ENCODE results near the gene CCDC71L. TPM values are rescaled to one million over a fixed set of nuclear protein-coding genes. Genes with fewer than 3 reads are reported as not detected.

The CCDC71L gene
- total and polyA plus RNA-seq, 2 of the 4 experiments (the other 2 are of a cell fraction), result 19.7 to 20.6 TPM

GRCh38 chr7:106626376-106627164 is 34.4 kb downstream of the CCDC71L start:
- intact Hi-C loops (cut with micrococcal nuclease), result no loop called here
- ChIA-PET POLR2A (ENCODE audit: unreplicated experiment) (no interaction called here), CTCF (no interaction called here)
- H4K20me1 ChIP-seq (ENCODE audit: insufficient read depth, low read length), result peaks cover 3% of the 10 kb centered on the region
- H2AFZ ChIP-seq (replicated peaks; ENCODE audit: low read length, poor library complexity), result no peak overlapping the region
- H3K36me3 ChIP-seq (ENCODE audit: control insufficient read depth, insufficient read depth, low read length), result peaks cover 1% of the 10 kb centered on the region; the same call in 1 of the 2 replicates
- H3K4ac ChIP-seq (ENCODE audit: low read depth, low read length), result peak overlapping the region; percentile 87
- H3K9me3 ChIP-seq (ENCODE audit: control insufficient read depth, insufficient read depth, low read length), result peaks cover 4% of the 10 kb centered on the region
- no peaks in the 10 kb centered on the region for H3K27me3 ChIP-seq (ENCODE audit: control insufficient read depth, insufficient read depth, low read length)
- dilution Hi-C loops (cut with HindIII; ENCODE audit: low sequenced_read_pairs, unreplicated experiment), result no loop called here
- peak overlapping the region; percentile 73 for H2BK20ac ChIP-seq (ENCODE audit: low read depth, low read length)
- H3K14ac ChIP-seq (replicated peaks; ENCODE audit: low read depth, low read length), result no peak overlapping the region; the same call in 1 of the 2 replicates
- H3K4me3 ChIP-seq (ENCODE audit: insufficient read depth, low read depth, low read length), result no peak overlapping the region
- H4K8ac ChIP-seq (ENCODE audit: low read depth in 2 of 2, low read length in 2 of 2), result peak overlapping the region in 1 of 2 experiments; percentile 6; a peak in 1 of 4 replicates
- in situ Hi-C loops (cut with MboI; ENCODE audit: low sequenced_read_pairs), result no loop called here
- no peak overlapping the region for H4K5ac ChIP-seq (ENCODE audit: low read depth, low read length)
- peaks cover 0 to 42% of the 10 kb centered on the region in 2 experiments; a peak in 2 of 4 replicates for H3K79me1 ChIP-seq (ENCODE audit: low read depth in 1 of 2, low read length in 2 of 2)
- no peak overlapping the region for H2BK5ac ChIP-seq (ENCODE audit: low read depth, low read length, poor library complexity, severe bottlenecking)
- H3K4me2 ChIP-seq (ENCODE audit: low read depth, low read length), result no peak overlapping the region
- no peak overlapping the region for H3K27ac ChIP-seq (ENCODE audit: insufficient read depth, low read length)
- peak overlapping the region; percentile 93; the same call in 1 of the 2 replicates for H2AK5ac ChIP-seq (ENCODE audit: low read depth, low read length)
- H3K23ac ChIP-seq (ENCODE audit: low read depth, low read length), result no peak overlapping the region
- H3K56ac ChIP-seq (ENCODE audit: extremely low read depth, insufficient read depth, low read length), result no peak overlapping the region
- H3K9me1 ChIP-seq (ENCODE audit: insufficient read depth, low read length), result peaks cover 12% of the 10 kb centered on the region; the same call in 1 of the 2 replicates
- H2BK120ac ChIP-seq (ENCODE audit: low read depth, low read length), result peak overlapping the region; percentile 51; the same call in 1 of the 2 replicates
- no peak overlapping the region for H2AK9ac ChIP-seq (replicated peaks; ENCODE audit: low read depth, low read length, poor library complexity)
- no peak for TF ChIP-seq USF2 (IDR thresholded peaks at IDR 0.05; ENCODE audit: low read depth, low read length)
- no peak for TF ChIP-seq MAFK (IDR thresholded peaks at IDR 0.05; ENCODE audit: low read depth, low read length)
- no peak for TF ChIP-seq NFE2L2 (IDR thresholded peaks at IDR 0.05; ENCODE audit: low read depth, low read length)
- no peak for TF ChIP-seq BHLHE40 (IDR thresholded peaks at IDR 0.05; ENCODE audit: low read depth, low read length)
- no peak for TF ChIP-seq RCOR1 (IDR thresholded peaks at IDR 0.05; ENCODE audit: insufficient replicate concordance, low read length)
- TF ChIP-seq ELK1 (IDR thresholded peaks at IDR 0.05; ENCODE audit: borderline replicate concordance, low read depth, low read length), result no peak
- no peak for TF ChIP-seq RFX5 (IDR thresholded peaks at IDR 0.05; ENCODE audit: low read depth, low read length)
- TF ChIP-seq CTCF (conservative IDR thresholded peaks at IDR 0.05; ENCODE audit: low read depth, low read length), result no peak
- TF ChIP-seq RAD21 (IDR thresholded peaks at IDR 0.05; ENCODE audit: low read length), result no peak
- no peak for TF ChIP-seq CEBPB (IDR thresholded peaks at IDR 0.05; ENCODE audit: low read depth, low read length)
- no TSS peak for BruUV-seq (replicated peaks)
- 0 out of 2 replicates have a peak overlapping the region, but pooled peaks have one; percentile 55 for H4K91ac ChIP-seq (ENCODE audit: insufficient read depth, low read depth, low read length)
- peaks cover 11% of the 10 kb centered on the region for H3K4me1 ChIP-seq (ENCODE audit: control insufficient read depth, insufficient read depth, low read length)
- H3K18ac ChIP-seq (ENCODE audit: low read depth, low read length), result no peak overlapping the region
- ATAC-seq (ENCODE audit: low read depth), result no peak
- no peak for DNase-seq
- 100% methylated on average over 4 of the region's 6 CpGs; no CpG with 5 or more reads in 1 of the 2 experiments for WGBS, 2 experiments (ENCODE audit: extremely low coverage in 2 of 2, insufficient read length in 1 of 2)
- no peak overlapping the region for H3K9ac ChIP-seq (ENCODE audit: low read depth, low read length)
- peak overlapping the region; percentile 35; the same call in 2 of the 3 replicates for H2BK15ac ChIP-seq (ENCODE audit: low read depth, low read length)

Measured in IMR-90 (cell line).